HFFc6 (cell line): ENCODE measurements around the gene MAT1A. TPM values are rescaled to one million over a fixed set of nuclear protein-coding genes. Genes with fewer than 3 reads are reported as not detected.

Experiments
- DNase-seq: peaks from one replicate; pipeline ENCODE4 v3.0.0-alpha.2; 2018
- H3K27ac Mint-ChIP-seq: 2 replicates; pipeline ENCODE4 v1.8.0; 2020; ENCODE audit warnings: mild to moderate bottlenecking, mixed read lengths
- H3K27me3 Mint-ChIP-seq: 2 replicates; pipeline ENCODE4 v1.8.0; 2021; ENCODE audit warnings: mild to moderate bottlenecking, moderate library complexity, mixed read lengths; ENCODE audit not compliant: insufficient read depth
- H3K36me3 Mint-ChIP-seq: 2 replicates; pipeline ENCODE4 v1.8.0; 2021; ENCODE audit warnings: low read depth, mixed read lengths
- H3K4me1 Mint-ChIP-seq: 2 replicates; pipeline ENCODE4 v1.8.0; 2020; ENCODE audit warnings: low read depth, mixed read lengths
- H3K4me3 Mint-ChIP-seq: 2 replicates; pipeline ENCODE4 v1.8.0; 2020; ENCODE audit warnings: mild to moderate bottlenecking, moderate library complexity, mixed read lengths
- H3K9me3 Mint-ChIP-seq: 2 replicates; pipeline ENCODE4 v1.8.0; 2020; ENCODE audit warnings: mild to moderate bottlenecking, mixed read lengths
- CTCF ChIP-seq: fragments of 200-600 bp; sonication (generic); IDR thresholded peaks from 2 replicates; pipeline ENCODE4 v1.5.0; 2021; ENCODE audit warnings: antibody characterized with exemption, mild to moderate bottlenecking
- total RNA-seq, 6 experiments: library from RNA; stranded (reverse); fragmentation: NEBNext Ultra II Directional; extraction: Animal tissue kit (Norgen Biotek cat#: 25700); gene quantifications; 2 replicates in 1 of 6; 3 replicates in 5 of 6; pipeline ENCODE4 v1.2.3, GENCODE V29; 2021

MAT1A gene
- total RNA-seq, 6 experiments from 2014 or later = not detected

GRCh38 chr10:80278480-80278879, 11.0 kb downstream of the MAT1A start:
- peaks cover 50% of the 10 kb centered on the region for H3K27me3 Mint-ChIP-seq
- no peak for TF ChIP-seq CTCF
- H3K4me3 Mint-ChIP-seq = no peak overlapping the region
- no peak for DNase-seq
- no peaks in the 10 kb centered on the region for H3K9me3 Mint-ChIP-seq
- no peak overlapping the region for H3K27ac Mint-ChIP-seq
- H3K4me1 Mint-ChIP-seq = no peaks in the 10 kb centered on the region
- no peaks in the 10 kb centered on the region for H3K36me3 Mint-ChIP-seq

- no peak for TF ChIP-seq CTCF
- no peaks in the 10 kb centered on the region for H3K36me3 Mint-ChIP-seq
- H3K27ac Mint-ChIP-seq = no peak overlapping the region
- H3K27me3 Mint-ChIP-seq = peaks cover 43% of the 10 kb centered on the region
- DNase-seq = no peak
- peaks cover 3% of the 10 kb centered on the region; the same call in 1 of the 2 replicates for H3K4me1 Mint-ChIP-seq
- H3K9me3 Mint-ChIP-seq = no peaks in the 10 kb centered on the region
- no peak overlapping the region for H3K4me3 Mint-ChIP-seq
Observed at GRCh38 chr10:80277567-80278250, 11.7 kb downstream of the MAT1A start.

- Mint-ChIP-seq H3K27ac (no peak overlapping the region), H3K9me3 (no peaks in the 10 kb centered on the region), H3K27me3 (peaks cover 37% of the 10 kb centered on the region), H3K4me3 (no peak overlapping the region), H3K4me1 (peaks cover 5% of the 10 kb centered on the region; the same call in 1 of the 2 replicates), H3K36me3 (no peaks in the 10 kb centered on the region)
- no peak for TF ChIP-seq CTCF
- no peak for DNase-seq
Observed at GRCh38 chr10:80277016-80277415, 12.4 kb downstream of the MAT1A start.

- DNase-seq = no peak
- TF ChIP-seq CTCF = no peak
Observed at GRCh38 chr10:80276335-80276734, 13.1 kb downstream of the MAT1A start.

GRCh38 chr10:80275756-80276155, 13.7 kb downstream of the MAT1A start:
- H3K27me3 Mint-ChIP-seq = peaks cover 34% of the 10 kb centered on the region
- no peak overlapping the region for H3K4me3 Mint-ChIP-seq
- H3K36me3 Mint-ChIP-seq = no peaks in the 10 kb centered on the region
- no peak overlapping the region for H3K27ac Mint-ChIP-seq
- no peak for DNase-seq
- H3K4me1 Mint-ChIP-seq = peaks cover 12% of the 10 kb centered on the region; the same call in 1 of the 2 replicates
- no peak for TF ChIP-seq CTCF
- no peaks in the 10 kb centered on the region for H3K9me3 Mint-ChIP-seq

More at GRCh38 chr10:80276335-80276734, 13.1 kb downstream of the MAT1A start:
- peaks cover 6% of the 10 kb centered on the region; the same call in 1 of the 2 replicates for H3K4me1 Mint-ChIP-seq
- no peak overlapping the region for H3K4me3 Mint-ChIP-seq
- no peak overlapping the region for H3K27ac Mint-ChIP-seq
- peaks cover 32% of the 10 kb centered on the region for H3K27me3 Mint-ChIP-seq
- no peaks in the 10 kb centered on the region for H3K36me3 Mint-ChIP-seq
- no peaks in the 10 kb centered on the region for H3K9me3 Mint-ChIP-seq
